Muscle of leg (tissue), 9 donors: ENCODE results near the gene SLC25A51. TPM values are rescaled to one million over a fixed set of nuclear protein-coding genes. Genes with fewer than 3 reads are reported as not detected.

ENCODE experiments used
- polyA plus RNA-seq, 8 donors: library from polyadenylated mRNA; unstranded; fragments of 120-200 nt; gene quantifications; one replicate each; pipeline versions ENCODE4 v1.2.1 to v1.2.3, GENCODE V29; 2013; ENCODE audit warnings: inconsistent platforms in 1 of 8, low replicate concordance in 1 of 8; ENCODE audit not compliant: insufficient read length in 8 of 8, insufficient read depth in 1 of 8
- total RNA-seq: library from RNA; stranded (reverse); fragments of 120-200 nt; gene quantifications from one replicate; pipeline ENCODE4 v1.2.4, GENCODE V29; 2013

Gene SLC25A51
- total and polyA plus RNA-seq, 9 donors, result 9.6 to 19.7 (median 13.2) TPM

Other genes with a start within 250 kb of the SLC25A51 start
- gene TRMT10B, start 150.3 kb downstream of the SLC25A51 start, total RNA-seq, result 4.8 TPM
- 10 to 100 TPM in 4 of 8 donors, 1 to 10 TPM in 4; 6.9 to 13.8 (median 10.1) TPM for gene TRMT10B, start 150.3 kb downstream of the SLC25A51 start, polyA plus RNA-seq
- 28.1 TPM for gene EXOSC3, start 119.1 kb downstream of the SLC25A51 start, total RNA-seq
- gene EXOSC3, start 119.1 kb downstream of the SLC25A51 start, polyA plus RNA-seq, result 10 to 100 TPM; 20.2 to 28.3 (median 23.6) TPM
- 13.3 TPM for gene DCAF10, start 103.3 kb downstream of the SLC25A51 start, total RNA-seq
- 10 to 100 TPM; 17.0 to 25.1 (median 21.0) TPM for gene DCAF10, start 103.3 kb downstream of the SLC25A51 start, polyA plus RNA-seq
- gene SHB, start 165.1 kb upstream of the SLC25A51 start, total RNA-seq, result 5.0 TPM
- 1 to 10 TPM; 5.9 to 9.1 (median 6.6) TPM for gene SHB, start 165.1 kb upstream of the SLC25A51 start, polyA plus RNA-seq